Osteoblast (primary cell): ENCODE data around the gene HCN1. TPM values are rescaled to one million over a fixed set of nuclear protein-coding genes. Genes with fewer than 3 reads are reported as not detected.

Source experiments
- DNase-seq: peaks from one replicate; pipeline ENCODE4 v3.0.0; 2011; ENCODE audit warnings: low spot score, mixed read lengths; ENCODE audit not compliant: insufficient read length; ENCODE audit errors: missing footprints
- H2AFZ ChIP-seq: 2 replicates; pipeline ENCODE4 v1.6.0; 2011; ENCODE audit warnings: mild to moderate bottlenecking, low read length
- H3K27ac ChIP-seq: 2 replicates; pipeline ENCODE4 v1.5.1; 2011; ENCODE audit warnings: mild to moderate bottlenecking, low read depth, low read length, moderate library complexity
- H3K27me3 ChIP-seq: 2 replicates; pipeline ENCODE4 v1.6.0; 2012; ENCODE audit warnings: mild to moderate bottlenecking, control low read depth, inconsistent platforms, low read length, moderate library complexity; ENCODE audit not compliant: insufficient read depth
- H3K36me3 ChIP-seq: 2 replicates; pipeline ENCODE4 v1.5.1; 2011; ENCODE audit warnings: mild to moderate bottlenecking, low read length, control low read depth, moderate library complexity; ENCODE audit not compliant: insufficient read depth
- H3K4me1 ChIP-seq: 2 replicates; pipeline ENCODE4 v1.5.1; 2011; ENCODE audit warnings: mild to moderate bottlenecking, low read length, control low read depth, moderate library complexity; ENCODE audit not compliant: insufficient read depth
- H3K4me2 ChIP-seq: 2 replicates; pipeline ENCODE4 v1.6.0; 2011; ENCODE audit warnings: mild to moderate bottlenecking, low read length; ENCODE audit not compliant: insufficient read depth
- H3K4me3 ChIP-seq: fragments of 200-600 bp; sonication (generic); 3 replicates; pipeline ENCODE4 v1.5.1; 2012; ENCODE audit warnings: mild to moderate bottlenecking, low read length, inconsistent platforms; ENCODE audit not compliant: insufficient read depth
- H3K79me2 ChIP-seq: 2 replicates; pipeline ENCODE4 v1.6.0; 2012; ENCODE audit warnings: mild to moderate bottlenecking, low read length, control low read depth, inconsistent platforms; ENCODE audit not compliant: insufficient read depth
- H3K9me3 ChIP-seq: 2 replicates; pipeline ENCODE4 v1.5.1; 2011; ENCODE audit warnings: low read depth, low read length, control low read depth
- H4K20me1 ChIP-seq: 2 replicates; pipeline ENCODE4 v1.6.0; 2012; ENCODE audit warnings: mild to moderate bottlenecking, low read length, control low read depth; ENCODE audit not compliant: insufficient read depth
- CTCF ChIP-seq: IDR thresholded peaks from 2 replicates; pipeline ENCODE4 v1.5.1; 2011; ENCODE audit warnings: mild to moderate bottlenecking, low read depth, low read length, moderate library complexity; ENCODE audit errors: extremely low read depth
- total RNA-seq: library from RNA; depleted of rRNA; stranded (reverse); fragments of >200 nt; gene quantifications from 2 replicates; pipeline ENCODE4 v1.2.3, GENCODE V29; 2012

Gene HCN1
- total RNA-seq, 1 donor = not detected

GRCh38 chr5:45417285-45417998 is 278.7 kb downstream of the HCN1 start:
- H3K9me3 ChIP-seq = no peaks in the 10 kb centered on the region
- H3K4me1 ChIP-seq = no peaks in the 10 kb centered on the region
- H3K79me2 ChIP-seq = no peaks in the 10 kb centered on the region
- no peak overlapping the region for H3K27ac ChIP-seq
- no peaks in the 10 kb centered on the region for H4K20me1 ChIP-seq
- H3K36me3 ChIP-seq = no peaks in the 10 kb centered on the region
- H3K27me3 ChIP-seq = no peaks in the 10 kb centered on the region
- TF ChIP-seq CTCF = no peak
- no peak overlapping the region for H2AFZ ChIP-seq
- DNase-seq = no peak
- no peak overlapping the region for H3K4me3 ChIP-seq
- H3K4me2 ChIP-seq = no peak overlapping the region

GRCh38 chr5:45414620-45415573 is 281.3 kb downstream of the HCN1 start:
- DNase-seq = no peak
- H4K20me1 ChIP-seq = no peaks in the 10 kb centered on the region
- H2AFZ ChIP-seq = no peak overlapping the region
- no peak for TF ChIP-seq CTCF
- H3K4me3 ChIP-seq = no peak overlapping the region
- H3K36me3 ChIP-seq = no peaks in the 10 kb centered on the region
- no peaks in the 10 kb centered on the region for H3K79me2 ChIP-seq
- H3K4me1 ChIP-seq = no peaks in the 10 kb centered on the region
- H3K27me3 ChIP-seq = no peaks in the 10 kb centered on the region
- no peak overlapping the region for H3K4me2 ChIP-seq
- no peak overlapping the region for H3K27ac ChIP-seq
- no peaks in the 10 kb centered on the region for H3K9me3 ChIP-seq

- Histone ChIP-seq H2AFZ (no peak overlapping the region), H3K36me3 (no peaks in the 10 kb centered on the region), H3K4me1 (no peaks in the 10 kb centered on the region), H3K27me3 (no peaks in the 10 kb centered on the region), H3K27ac (no peak overlapping the region), H3K4me3 (no peak overlapping the region), H4K20me1 (no peaks in the 10 kb centered on the region), H3K4me2 (no peak overlapping the region), H3K79me2 (no peaks in the 10 kb centered on the region), H3K9me3 (no peaks in the 10 kb centered on the region)
- TF ChIP-seq CTCF = no peak
- no peak for DNase-seq
Measured at GRCh38 chr5:45411971-45412612, 284.1 kb downstream of the HCN1 start.
